ENCODE measurements around the gene CNIH4. TPM values are rescaled to one million over a fixed set of nuclear protein-coding genes. Genes with fewer than 3 reads are reported as not detected.
"Not testable (repeated sequence)": the region's sequence is repeated elsewhere in the genome, so short reads cannot be mapped to it uniquely, and the experiment has no call there.

The CNIH4 gene
- total RNA-seq, 2 experiments from 2014 or later = 42.3 to 43.1 TPM

DNA sequence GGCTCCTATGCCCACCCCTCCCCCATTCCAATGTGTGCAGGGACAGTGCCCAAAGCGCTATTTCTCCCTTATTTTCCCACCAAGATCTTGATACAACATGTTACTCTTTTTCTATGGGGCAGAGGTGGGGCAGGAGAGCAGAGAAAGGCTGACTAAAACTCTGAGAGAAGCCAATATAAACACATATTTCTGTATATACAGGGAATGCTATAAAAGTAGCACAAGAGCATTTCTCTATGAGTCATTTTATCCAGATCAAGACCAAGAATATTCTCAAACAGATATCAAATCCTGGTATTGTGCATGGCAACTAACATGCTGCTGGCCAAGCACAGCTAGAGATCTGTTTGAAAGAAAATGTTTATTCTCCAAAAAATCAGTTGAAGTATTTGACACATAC is 70.7 kb downstream of the CNIH4 start:
- no peak for DNase-seq
- POLR2A ChIA-PET = no interaction called here
- no peaks in the 10 kb centered on the region for H3K27me3 Mint-ChIP-seq
- H3K9me3 Mint-ChIP-seq = no peaks in the 10 kb centered on the region
- H3K4me1 Mint-ChIP-seq = peaks cover 28% of the 10 kb centered on the region
- peaks cover 34% of the 10 kb centered on the region for H3K36me3 Mint-ChIP-seq
- no peak overlapping the region for H3K4me3 Mint-ChIP-seq
- no peak overlapping the region for H3K27ac Mint-ChIP-seq
- no peak for ATAC-seq (ENCODE audit: low read depth)

- H3K9me3 Mint-ChIP-seq; DNase-seq; POLR2A ChIA-PET; H3K27me3 Mint-ChIP-seq; ATAC-seq (ENCODE audit: low read depth): not testable (repeated sequence)
- H3K4me1 Mint-ChIP-seq = peaks cover 40% of the 10 kb centered on the region
- H3K36me3 Mint-ChIP-seq = peaks cover 32% of the 10 kb centered on the region
- H3K27ac Mint-ChIP-seq = peak overlapping the region; percentile 15
- H3K4me3 Mint-ChIP-seq = peak overlapping the region; percentile 33
Measured at GRCh38 chr1:224428713-224429112, 72.0 kb downstream of the CNIH4 start.

Small RNA genes lying within 50 kb of the gene (microRNA-seq; reads per million reads assigned to microRNA genes)
- gene MIR4742 = not detected

Other genes with a start within 250 kb of the CNIH4 start
- gene FBXO28, start 242.8 kb upstream of the CNIH4 start, total RNA-seq = 10 to 100 TPM; 31.0 to 32.3 TPM
- 10 to 100 TPM; 63.8 to 65.8 TPM for gene DEGS1, start 173.6 kb upstream of the CNIH4 start, total RNA-seq
- 10 to 100 TPM; 44.1 to 52.7 TPM for gene NVL, start 26.7 kb upstream of the CNIH4 start, total RNA-seq
- gene WDR26, start 77.9 kb downstream of the CNIH4 start, total RNA-seq = 10 to 100 TPM; 90.2 to 92.0 TPM

Data from activated naive CD8-positive, alpha-beta T cell treated with anti-CD3 and anti-CD28 coated beads, Interleukin-2, amount 10 ng/mL, durations not matched to agents 7 days and 5 days (primary cell).